ENCODE results near the gene VPS26C.

- no peak for TF ChIP-seq CTCF (IDR thresholded peaks at IDR 0.05 in 8 of 11, conservative IDR thresholded peaks at IDR 0.05 in 3 of 11)
- TF ChIP-seq POLR2AphosphoS5 (IDR thresholded peaks at IDR 0.05) = no peak
These were observed 74.1 kb downstream of the VPS26C start for GRCh38 chr21:37193006-37193405.
